Measurements from ENCODE around the gene COL6A1. TPM values are rescaled to one million over a fixed set of nuclear protein-coding genes. Genes with fewer than 3 reads are reported as not detected.
A peak's percentile ranks its signal among the peaks of the same experiment; 100 is the strongest.

The COL6A1 gene
- total and polyA plus RNA-seq, 2 of the 4 experiments (the other 2 are of a cell fraction), result 173 to 1,578 TPM

GRCh38 chr21:45993210-45994085, 11.9 kb downstream of the COL6A1 start (continued):
- TF ChIP-seq RAD21 (IDR thresholded peaks at IDR 0.05; ENCODE audit: low read length) (no peak), BHLHE40 (IDR thresholded peaks at IDR 0.05; ENCODE audit: low read depth, low read length) (no peak)

GRCh38 chr21:45994086-45994661, 12.6 kb downstream of the COL6A1 start:
- Histone ChIP-seq H3K9me1 (ENCODE audit: insufficient read depth, low read length) (0 out of 2 replicates have a peak, but pooled peaks cover 8% of the 10 kb centered on the region), H4K5ac (ENCODE audit: low read depth, low read length) (no peak overlapping the region)
- TF ChIP-seq FOS (IDR thresholded peaks at IDR 0.05; ENCODE audit: low read depth, low read length) (no peak), SMC3 (IDR thresholded peaks at IDR 0.05; ENCODE audit: low read depth, low read length) (no peak), RCOR1 (IDR thresholded peaks at IDR 0.05; ENCODE audit: insufficient replicate concordance, low read length) (no peak), ELK1 (IDR thresholded peaks at IDR 0.05; ENCODE audit: borderline replicate concordance, low read depth, low read length) (no peak), MXI1 (IDR thresholded peaks at IDR 0.05; ENCODE audit: borderline replicate concordance, low read depth, low read length) (no peak), MAFK (IDR thresholded peaks at IDR 0.05; ENCODE audit: low read depth, low read length) (no peak), MAZ (IDR thresholded peaks at IDR 0.05; ENCODE audit: borderline replicate concordance, low read depth, low read length) (no peak), RFX5 (IDR thresholded peaks at IDR 0.05; ENCODE audit: low read depth, low read length) (no peak), BHLHE40 (IDR thresholded peaks at IDR 0.05; ENCODE audit: low read depth, low read length) (no peak), RAD21 (IDR thresholded peaks at IDR 0.05; ENCODE audit: low read length) (no peak)
- TF ChIP-seq, protein P1, sequence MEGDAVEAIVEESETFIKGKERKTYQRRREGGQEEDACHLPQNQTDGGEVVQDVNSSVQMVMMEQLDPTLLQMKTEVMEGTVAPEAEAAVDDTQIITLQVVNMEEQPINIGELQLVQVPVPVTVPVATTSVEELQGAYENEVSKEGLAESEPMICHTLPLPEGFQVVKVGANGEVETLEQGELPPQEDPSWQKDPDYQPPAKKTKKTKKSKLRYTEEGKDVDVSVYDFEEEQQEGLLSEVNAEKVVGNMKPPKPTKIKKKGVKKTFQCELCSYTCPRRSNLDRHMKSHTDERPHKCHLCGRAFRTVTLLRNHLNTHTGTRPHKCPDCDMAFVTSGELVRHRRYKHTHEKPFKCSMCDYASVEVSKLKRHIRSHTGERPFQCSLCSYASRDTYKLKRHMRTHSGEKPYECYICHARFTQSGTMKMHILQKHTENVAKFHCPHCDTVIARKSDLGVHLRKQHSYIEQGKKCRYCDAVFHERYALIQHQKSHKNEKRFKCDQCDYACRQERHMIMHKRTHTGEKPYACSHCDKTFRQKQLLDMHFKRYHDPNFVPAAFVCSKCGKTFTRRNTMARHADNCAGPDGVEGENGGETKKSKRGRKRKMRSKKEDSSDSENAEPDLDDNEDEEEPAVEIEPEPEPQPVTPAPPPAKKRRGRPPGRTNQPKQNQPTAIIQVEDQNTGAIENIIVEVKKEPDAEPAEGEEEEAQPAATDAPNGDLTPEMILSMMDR (conservative IDR thresholded peaks at IDR 0.05; ENCODE audit: low read depth, low read length), result no peak

More at GRCh38 chr21:45994086-45994661, 12.6 kb downstream of the COL6A1 start:
- Histone ChIP-seq H3K4me3 (ENCODE audit: insufficient read depth, low read depth, low read length) (no peak overlapping the region), H4K20me1 (ENCODE audit: insufficient read depth, low read length) (peaks cover 86% of the 10 kb centered on the region), H3K23ac (ENCODE audit: low read depth, low read length) (no peak overlapping the region), H2BK15ac (ENCODE audit: low read depth, low read length) (no peak overlapping the region), H2BK120ac (ENCODE audit: low read depth, low read length) (no peak overlapping the region), H3K79me1 (ENCODE audit: low read depth in 1 of 2, low read length in 2 of 2) (peaks cover 26 to 84% of the 10 kb centered on the region in 2 experiments), H3K9ac (ENCODE audit: low read depth, low read length) (no peak overlapping the region), H3K56ac (ENCODE audit: extremely low read depth, insufficient read depth, low read length) (no peak overlapping the region), H3K27ac (ENCODE audit: insufficient read depth, low read length) (peak overlapping the region; percentile 58; the same call in 1 of the 2 replicates), H2BK5ac (ENCODE audit: low read depth, low read length, poor library complexity, severe bottlenecking) (peak overlapping the region; percentile 5), H3K4me2 (ENCODE audit: low read depth, low read length) (no peak overlapping the region), H3K27me3 (ENCODE audit: control insufficient read depth, insufficient read depth, low read length) (no peaks in the 10 kb centered on the region), H2AFZ (replicated peaks; ENCODE audit: low read length, poor library complexity) (peak overlapping the region; percentile 59), H4K91ac (ENCODE audit: insufficient read depth, low read depth, low read length) (no peak overlapping the region), H2BK20ac (ENCODE audit: low read depth, low read length) (no peak overlapping the region), H3K4ac (ENCODE audit: low read depth, low read length) (no peak overlapping the region), H3K14ac (replicated peaks; ENCODE audit: low read depth, low read length) (no peak overlapping the region), H4K8ac (ENCODE audit: low read depth in 2 of 2, low read length in 2 of 2) (peak overlapping the region in 1 of 2 experiments; percentile 32; a peak in 1 of 4 replicates), H2AK5ac (ENCODE audit: low read depth, low read length) (no peak overlapping the region), H3K36me3 (ENCODE audit: control insufficient read depth, insufficient read depth, low read length) (peaks cover 97% of the 10 kb centered on the region), H3K9me3 (ENCODE audit: control insufficient read depth, insufficient read depth, low read length) (no peaks in the 10 kb centered on the region), H3K18ac (ENCODE audit: low read depth, low read length) (no peak overlapping the region), H3K4me1 (ENCODE audit: control insufficient read depth, insufficient read depth, low read length) (0 out of 2 replicates have a peak, but pooled peaks cover 1% of the 10 kb centered on the region), H2AK9ac (replicated peaks; ENCODE audit: low read depth, low read length, poor library complexity) (peak overlapping the region; percentile 23)
- intact Hi-C loops (cut with micrococcal nuclease), result no loop called here
- DNase-seq (no peak), ATAC-seq (ENCODE audit: low read depth) (no peak; the same call in 1 of the 2 replicates)
- BruUV-seq (replicated peaks), result no TSS peak
- POLR2A ChIA-PET (ENCODE audit: unreplicated experiment), result interaction anchor here (1.3 kb wide), 1 partner anchor 42 kb away, joined by 3 read pairs; no protein-coding TSS in a partner anchor
- CTCF ChIA-PET, result no interaction called here
- in situ Hi-C loops (cut with MboI; ENCODE audit: low sequenced_read_pairs), result no loop called here
- dilution Hi-C loops (cut with HindIII; ENCODE audit: low sequenced_read_pairs, unreplicated experiment), result no loop called here
- WGBS, 2 experiments (ENCODE audit: extremely low coverage in 2 of 2, insufficient read length in 1 of 2), result 95% methylated on average over 13 of the region's 24 CpGs; no CpG with 5 or more reads in 1 of the 2 experiments

Measured in IMR-90 (cell line).